ENCODE data around the gene MAPK12.

GRCh38 chr22:50281384-50281760, 19.9 kb upstream of the MAPK12 start:
- TF ChIP-seq POLR2A (IDR thresholded peaks at IDR 0.05; ENCODE audit: low read depth, low read length) (no peak), TAF1 (IDR thresholded peaks at IDR 0.05; ENCODE audit: low read depth, low read length) (no peak)
